Measurements from ENCODE around the gene GPR139.

Gene GPR139

DNA sequence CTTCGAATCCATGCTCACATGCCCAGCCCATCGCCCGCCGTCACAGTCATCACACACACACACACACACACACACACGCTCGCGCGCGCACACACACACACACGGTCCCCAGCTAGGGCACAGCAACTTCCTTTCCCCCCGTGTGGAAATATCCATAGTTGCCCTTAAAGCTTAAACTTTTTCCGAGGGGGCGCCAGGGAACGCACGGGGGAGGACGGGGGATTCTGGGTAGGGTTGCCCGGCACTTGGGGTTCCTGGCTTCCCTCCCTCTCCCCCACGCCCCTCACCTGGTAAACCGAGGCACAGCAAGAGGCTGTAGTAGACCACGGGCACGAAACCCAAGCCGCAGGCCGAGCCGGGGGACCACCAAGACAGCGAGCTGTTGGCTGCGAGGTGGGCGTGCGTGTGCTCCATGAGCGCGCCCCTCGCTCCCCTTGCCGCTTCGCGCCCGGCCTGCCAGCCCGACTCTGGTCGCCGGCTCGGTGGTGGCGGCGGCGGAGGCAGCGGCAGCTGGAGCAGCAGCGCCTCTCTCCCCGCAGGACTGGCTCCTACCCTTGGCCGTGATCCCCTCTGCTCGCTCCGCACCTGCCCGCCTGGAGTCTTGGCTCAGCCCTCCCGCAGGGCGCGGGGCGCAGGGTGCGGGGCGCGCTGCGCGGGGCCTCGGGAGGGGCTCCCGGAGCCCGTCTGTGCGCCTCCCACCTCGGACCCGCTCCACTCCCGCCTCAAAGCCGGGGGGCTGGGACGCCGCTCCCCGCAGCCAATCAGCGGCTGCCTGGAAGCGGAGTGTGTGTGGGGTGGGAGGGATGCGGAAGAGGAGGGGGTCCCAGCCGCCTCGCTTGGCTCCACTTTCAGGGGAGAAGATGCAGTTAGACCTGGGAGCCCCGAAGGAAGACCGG is at the start of gene GPR139:
GPR139 (minus strand) TSS at position 688 of the 896 bp plus-strand sequence; CDS start at position 414, 274 bp downstream.
- DNase-seq = no peak

DNA sequence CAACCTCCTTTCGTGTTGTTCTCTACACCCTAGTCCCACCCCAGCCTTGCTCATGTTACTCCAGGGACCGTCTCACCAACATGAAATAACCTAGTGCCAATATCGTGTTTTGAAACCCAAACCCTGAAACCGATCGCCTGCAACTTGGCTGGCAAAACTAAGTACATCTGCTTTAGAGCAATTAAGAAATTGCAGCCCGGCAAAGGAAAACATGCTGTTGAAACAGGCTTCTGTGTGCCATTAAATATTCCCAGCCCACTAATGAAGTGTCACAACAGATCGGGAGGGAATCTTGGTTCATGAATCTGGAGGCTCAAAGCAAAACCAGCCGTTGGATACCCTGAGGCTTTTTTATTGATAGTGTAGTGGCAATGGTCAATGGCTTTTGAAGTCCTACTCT is 48.3 kb upstream of the GPR139 start:
- no peak for DNase-seq

DNA sequence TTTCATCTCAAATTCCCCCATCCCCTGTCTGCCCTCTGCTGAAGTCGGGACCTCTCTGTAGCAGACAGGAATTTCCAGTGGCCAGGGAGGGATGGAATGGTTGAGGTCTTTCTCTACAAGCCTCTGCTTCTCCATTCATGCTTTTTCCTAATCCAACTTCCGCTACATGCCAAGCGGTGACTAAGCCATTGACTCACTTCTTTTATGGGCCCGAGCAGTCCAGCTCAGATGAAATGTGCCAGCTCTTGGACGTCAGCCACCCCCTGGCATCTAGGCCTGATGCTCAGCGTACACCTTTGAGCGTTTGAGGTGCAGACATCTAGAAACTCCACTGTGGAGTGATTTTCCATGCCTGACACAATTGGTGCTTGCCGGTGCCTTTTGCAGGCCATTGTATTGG is 40.7 kb upstream of the GPR139 start:
- no peak for DNase-seq

DNA sequence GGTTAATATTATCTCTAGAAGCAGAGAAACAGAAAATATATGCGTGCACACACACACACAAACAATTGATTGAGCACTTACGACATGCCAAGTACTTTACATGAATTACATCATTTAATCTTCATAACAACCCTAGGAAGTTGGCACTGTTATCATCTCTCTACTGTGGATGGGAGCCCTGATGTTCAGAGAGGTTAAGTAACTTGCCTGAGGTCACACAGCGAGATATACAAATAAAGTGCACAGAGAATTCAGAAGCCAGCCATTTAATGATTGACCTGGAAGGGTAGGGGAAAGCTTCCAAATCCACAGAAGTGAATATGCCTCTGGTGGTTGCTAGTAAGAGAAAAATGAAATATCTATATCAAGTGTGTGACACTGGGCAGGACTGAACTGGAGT is 37.5 kb upstream of the GPR139 start:
- no peak for DNase-seq

GRCh38 chr16:20107083-20107482 is 33.4 kb upstream of the GPR139 start:
- no peak for DNase-seq

GRCh38 chr16:20104563-20105183 is 31.0 kb upstream of the GPR139 start:
- no peak for DNase-seq

DNA sequence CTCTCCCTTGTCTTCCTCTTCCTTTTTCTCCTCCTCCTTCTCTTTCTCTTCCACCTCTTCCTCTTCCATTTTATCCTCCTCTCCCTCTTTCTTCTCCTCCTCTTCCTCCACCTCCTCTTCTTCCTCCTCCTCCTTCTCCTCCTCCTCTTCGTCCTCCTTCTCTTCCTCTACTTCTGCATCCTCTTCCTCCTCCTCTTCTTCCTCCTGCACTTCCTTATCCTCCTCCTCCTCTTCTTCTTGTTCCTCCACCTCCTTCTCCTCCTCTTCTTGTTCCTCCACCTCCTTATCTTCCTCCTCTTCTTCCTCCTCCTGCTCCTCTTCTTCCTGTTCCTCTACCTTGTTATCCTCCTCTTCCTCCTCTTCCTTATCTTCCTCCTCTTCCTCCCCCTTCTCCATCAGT is 28.8 kb upstream of the GPR139 start:
- DNase-seq = no peak

DNA sequence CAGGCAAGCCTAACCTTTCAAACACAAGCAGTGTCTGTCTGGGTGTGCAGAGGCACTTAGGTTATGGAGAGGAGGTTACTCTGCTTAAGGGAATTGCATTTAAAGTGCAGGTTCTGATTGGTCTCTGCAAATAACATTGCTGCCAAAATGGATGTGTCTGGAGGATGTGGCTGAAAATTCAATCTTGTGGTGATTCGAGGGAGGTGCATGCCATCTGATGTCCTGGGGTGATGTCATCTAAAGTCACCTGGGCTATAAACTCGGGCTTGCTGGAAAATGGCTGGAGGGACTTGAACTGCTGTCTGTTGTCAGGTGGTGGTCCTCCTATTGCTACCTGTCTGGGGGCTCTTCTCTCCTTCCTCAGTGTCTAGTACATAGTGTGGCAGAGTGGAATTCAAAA is 28.3 kb upstream of the GPR139 start:
- DNase-seq = no peak

DNA sequence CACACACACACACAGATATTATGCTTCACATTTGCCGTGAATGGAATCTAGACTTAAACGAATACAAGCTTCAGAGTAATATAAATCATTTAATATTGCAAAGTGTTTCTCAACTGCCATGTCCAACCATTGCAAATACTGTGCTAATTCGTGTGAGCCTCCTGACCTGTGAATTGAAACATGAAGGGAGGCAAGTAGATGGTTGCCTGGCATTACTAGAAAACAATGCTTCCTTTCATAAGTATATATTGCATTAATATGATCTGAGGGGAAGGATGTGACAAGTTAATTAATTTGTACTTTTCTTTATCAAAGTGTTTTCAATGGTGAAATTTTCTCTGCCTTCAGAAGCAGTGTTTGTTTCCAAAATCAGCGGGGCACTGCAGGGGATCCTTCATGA is 25.7 kb upstream of the GPR139 start:
- DNase-seq = no peak

DNA sequence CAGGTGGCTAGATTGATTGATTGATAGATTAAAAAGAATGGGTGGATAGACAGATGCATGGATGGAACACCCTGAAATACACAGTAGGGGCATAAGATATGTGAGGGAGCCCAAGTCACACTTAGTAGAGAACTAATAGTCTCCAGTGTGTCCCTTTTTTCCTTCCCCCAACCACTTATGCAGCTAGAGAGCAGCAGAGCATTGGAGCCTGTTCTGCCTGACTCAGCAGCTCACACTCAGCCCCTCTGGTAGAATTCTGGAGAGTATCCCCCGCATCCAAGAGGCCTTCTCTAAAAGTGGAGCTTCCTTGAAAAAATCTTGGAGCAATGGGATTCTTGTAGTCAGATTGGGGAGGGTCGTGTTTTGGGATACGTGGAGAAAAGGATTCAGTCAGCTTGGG is 20.5 kb upstream of the GPR139 start:
- DNase-seq = no peak

GRCh38 chr16:20089246-20089965 is 15.7 kb upstream of the GPR139 start:
- no peak for DNase-seq

GRCh38 chr16:20084624-20085226 is 11.0 kb upstream of the GPR139 start:
- no peak for DNase-seq

- no peak for DNase-seq
Measured at GRCh38 chr16:20079106-20079505, 5.4 kb upstream of the GPR139 start.

DNA sequence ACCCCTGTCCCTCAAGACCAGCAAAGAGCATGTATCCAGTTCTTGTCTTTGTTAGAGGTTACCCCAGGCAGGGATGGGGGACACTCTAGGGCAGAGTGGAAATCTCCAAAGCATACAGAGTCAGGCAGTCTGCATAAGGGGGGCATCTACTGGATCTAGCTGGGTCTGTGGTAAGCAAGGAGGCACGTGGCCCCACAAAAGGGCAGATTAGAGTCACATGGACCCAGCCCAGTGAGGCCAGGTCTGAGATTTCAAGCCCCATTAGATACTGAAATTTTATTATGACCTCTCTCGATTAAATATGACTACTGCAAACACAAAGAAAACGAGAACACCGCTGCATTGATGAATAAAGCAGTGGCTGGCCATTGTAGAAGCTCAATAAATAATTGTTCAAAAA is 1.6 kb upstream of the GPR139 start:
- DNase-seq = no peak

- no peak for DNase-seq
Measured at GRCh38 chr16:20074099-20074991, 655 bp upstream of the GPR139 start.

DNA sequence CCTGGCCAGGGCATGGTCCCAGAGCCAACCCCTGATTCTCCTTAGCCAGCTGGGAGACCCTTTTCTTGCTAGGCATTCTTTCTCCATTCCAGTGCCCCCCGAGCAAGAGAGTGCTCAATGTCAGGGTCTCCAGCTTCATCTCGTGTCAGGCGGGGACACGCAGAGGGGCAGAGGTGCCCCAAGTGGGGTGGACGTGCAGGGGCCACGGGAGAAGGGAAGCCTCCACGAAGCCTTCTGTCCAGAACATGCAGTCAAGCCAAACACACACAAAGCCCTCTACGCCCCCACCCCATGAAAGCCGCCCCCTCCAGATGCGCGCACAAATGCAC is 852 bp downstream of the GPR139 start:
- no peak for DNase-seq

DNA sequence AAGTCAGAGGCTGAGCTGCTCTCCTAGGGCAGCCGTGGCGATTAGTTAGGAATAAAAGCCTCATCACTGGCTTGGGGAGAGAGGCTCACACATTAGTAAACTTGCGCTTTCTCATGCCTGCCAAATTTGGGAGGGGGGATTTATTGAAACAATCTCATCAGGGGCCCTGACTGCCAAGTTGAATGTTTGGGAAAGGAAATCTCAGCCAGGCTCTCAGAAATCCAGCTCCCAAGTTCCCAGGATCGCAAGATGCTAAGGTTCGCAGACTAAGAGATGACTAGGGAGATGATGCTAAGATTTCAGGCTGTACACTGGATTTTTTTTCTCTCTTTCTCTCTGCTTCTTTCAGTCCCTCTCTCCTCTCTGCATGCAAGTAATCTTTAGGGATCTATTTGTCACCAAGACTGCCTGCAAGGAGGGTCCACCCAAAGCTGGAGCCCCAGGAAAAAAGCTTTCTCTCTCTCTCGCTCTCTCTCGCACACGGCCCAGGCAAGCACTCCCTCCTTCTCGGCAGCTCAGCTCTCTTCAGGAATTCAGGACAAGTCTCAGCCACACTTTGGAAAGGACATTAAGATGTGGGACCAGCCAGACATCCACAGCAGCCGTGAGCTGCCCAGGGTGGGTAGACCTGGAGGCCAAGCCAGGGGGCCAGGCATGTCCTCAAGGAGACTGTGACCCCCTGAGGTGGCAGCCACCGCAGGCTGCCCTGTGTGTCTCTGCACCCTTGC is 1.4 kb downstream of the GPR139 start:
- DNase-seq = no peak

DNA sequence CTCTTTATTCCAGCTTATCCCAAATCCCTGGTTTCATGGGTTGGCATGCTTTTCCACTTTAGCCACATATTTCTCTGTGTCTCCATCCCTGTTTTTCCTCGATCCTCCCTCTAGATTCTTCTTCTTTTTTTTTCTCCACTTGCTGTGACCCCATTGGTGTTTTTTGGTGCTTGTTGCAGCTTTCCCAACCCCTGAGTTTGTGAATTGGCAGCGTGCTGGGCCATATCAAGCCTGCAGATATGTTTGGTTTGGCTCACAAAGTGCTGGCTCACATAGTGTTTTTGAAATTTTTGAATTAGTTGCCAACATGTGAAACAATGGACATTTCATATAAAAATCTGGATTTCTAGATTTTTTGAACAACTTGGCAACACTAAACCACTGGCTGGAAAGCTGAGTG is 8.8 kb downstream of the GPR139 start:
- no peak for DNase-seq

GRCh38 chr16:20064520-20064919 is 9.2 kb downstream of the GPR139 start:
- DNase-seq = no peak

GRCh38 chr16:20061132-20061531 is 12.6 kb downstream of the GPR139 start:
- DNase-seq = no peak

- no peak for DNase-seq
Measured at GRCh38 chr16:20056436-20056835, 17.3 kb downstream of the GPR139 start.

- DNase-seq = no peak
Measured at GRCh38 chr16:20053336-20053735, 20.4 kb downstream of the GPR139 start.
